Liver (tissue), 9 donors: Measurements from ENCODE around the gene FOXN3. TPM values are rescaled to one million over a fixed set of nuclear protein-coding genes. Genes with fewer than 3 reads are reported as not detected.

Experiments
- DNase-seq: peaks from one replicate; pipeline ENCODE4 v3.0.0-alpha.2; 2017; ENCODE audit warnings: low spot score
- H3K27ac ChIP-seq, 2 donors: one replicate each; pipeline ENCODE4 v1.7.0; 2013; ENCODE audit warnings: inconsistent platforms in 2 of 2, low read length in 2 of 2, control low read depth in 1 of 2, low read depth in 1 of 2, mild to moderate bottlenecking in 1 of 2
- H3K27me3 ChIP-seq, 4 donors: one replicate each; pipeline versions ENCODE4 v1.6.1 to v1.7.0; 2013; ENCODE audit warnings: low read length in 3 of 4, inconsistent platforms in 1 of 4, mild to moderate bottlenecking in 1 of 4, moderate library complexity in 1 of 4; ENCODE audit not compliant: control insufficient read depth in 4 of 4, insufficient read depth in 4 of 4
- H3K36me3 ChIP-seq, 4 donors: one replicate each; pipeline versions ENCODE4 v1.6.1 to v1.7.0; 2013; ENCODE audit warnings: low read length in 3 of 4, mild to moderate bottlenecking in 3 of 4, low read depth in 1 of 4, moderate library complexity in 1 of 4; ENCODE audit not compliant: control insufficient read depth in 4 of 4, insufficient read depth in 3 of 4
- H3K4me1 ChIP-seq, 4 donors: one replicate each; pipeline versions ENCODE4 v1.6.1 to v1.7.0; 2013; ENCODE audit warnings: low read length in 3 of 4, mild to moderate bottlenecking in 3 of 4, moderate library complexity in 1 of 4; ENCODE audit not compliant: control insufficient read depth in 4 of 4, insufficient read depth in 4 of 4
- H3K4me3 ChIP-seq, 3 donors: one replicate each; pipeline versions ENCODE4 v1.6.1 to v1.7.0; 2013; ENCODE audit warnings: low read length in 3 of 3, control low read depth in 1 of 3, low read depth in 1 of 3, mild to moderate bottlenecking in 1 of 3
- H3K9ac ChIP-seq, 2 donors: one replicate each; pipeline ENCODE4 v1.7.0; 2013; ENCODE audit warnings: low read length in 2 of 2, mild to moderate bottlenecking in 2 of 2, moderate library complexity in 2 of 2, control low read depth in 1 of 2, low read depth in 1 of 2
- H3K9me3 ChIP-seq, 4 donors: one replicate each; pipeline versions ENCODE4 v1.6.1 to v1.7.0; 2013; ENCODE audit warnings: low read length in 3 of 4; ENCODE audit not compliant: control insufficient read depth in 4 of 4
- EGR1 ChIP-seq, 2 donors: IDR thresholded peaks; 2 replicates each; pipeline ENCODE4 v1.6.1; 2016 to 2018; ENCODE audit warnings: antibody characterized with exemption in 2 of 2, low read depth in 2 of 2
- FOXA1 ChIP-seq: IDR thresholded peaks from 2 replicates; pipeline ENCODE4 v1.6.1; 2016; ENCODE audit warnings: antibody characterized with exemption
- FOXA2 ChIP-seq: IDR thresholded peaks from 2 replicates; pipeline ENCODE4 v1.6.1; 2016; ENCODE audit warnings: antibody characterized with exemption
- GABPA ChIP-seq, 2 donors: IDR thresholded peaks in 1 of 2; conservative IDR thresholded peaks in 1 of 2; 2 replicates each; pipeline ENCODE4 v1.6.1; 2016; ENCODE audit warnings: antibody characterized with exemption in 2 of 2, mild to moderate bottlenecking in 1 of 2, moderate library complexity in 1 of 2
- HNF4A ChIP-seq, 2 donors: conservative IDR thresholded peaks; 2 replicates each; pipeline ENCODE4 v1.6.1; 2016; ENCODE audit warnings: antibody characterized with exemption in 2 of 2, mild to moderate bottlenecking in 2 of 2
- JUND ChIP-seq, 2 donors: IDR thresholded peaks; 2 replicates each; pipeline ENCODE4 v1.6.1; 2016; ENCODE audit warnings: antibody characterized with exemption in 2 of 2
- MAX ChIP-seq: IDR thresholded peaks from 2 replicates; pipeline ENCODE4 v1.6.1; 2016; ENCODE audit warnings: antibody characterized with exemption
- NR2F2 ChIP-seq: IDR thresholded peaks from 2 replicates; pipeline ENCODE4 v1.6.1; 2016; ENCODE audit warnings: antibody characterized with exemption
- RAD21 ChIP-seq, 2 donors: IDR thresholded peaks; 2 replicates each; pipeline ENCODE4 v1.6.1; 2016; ENCODE audit warnings: antibody characterized with exemption in 2 of 2, mild to moderate bottlenecking in 2 of 2
- REST ChIP-seq: IDR thresholded peaks from 2 replicates; pipeline ENCODE4 v1.6.1; 2016; ENCODE audit warnings: antibody characterized with exemption, mild to moderate bottlenecking
- TAF1 ChIP-seq: conservative IDR thresholded peaks from 2 replicates; pipeline ENCODE4 v1.6.1; 2016; ENCODE audit warnings: antibody characterized with exemption, mild to moderate bottlenecking
- YY1 ChIP-seq: IDR thresholded peaks from 2 replicates; pipeline ENCODE4 v1.6.1; 2016; ENCODE audit warnings: antibody characterized with exemption, mild to moderate bottlenecking
- WGBS: extraction: QIAGEN DNeasy Blood & Tissue Kit; methylation state at CpG from one replicate; pipeline ENCODE4 v1.1.7; 2013; 5-methylcytosine and 5-hydroxymethylcytosine counted together
- polyA plus RNA-seq, 2 donors: library from polyadenylated mRNA; stranded (reverse) in 1 of 2; unstranded in 1 of 2; fragments of 200-250 nt in 1 of 2; fragments of >200 nt in 1 of 2; fragmentation: Nextera tagmentation in 1 of 2; extraction: Ambion mirVana in 1 of 2; gene quantifications; one replicate each; pipeline versions ENCODE4 v1.2.1 to v1.2.3, GENCODE V29; 2013 to 2015
- total RNA-seq, 2 donors: library from RNA; depleted of rRNA; stranded (reverse); fragments of >200 nt; gene quantifications; one replicate each; pipeline ENCODE4 v1.2.3, GENCODE V29; 2014
- TF ChIP-seq, protein P1 (sequence below): IDR thresholded peaks from 2 replicates; pipeline ENCODE4 v1.6.1; 2016; ENCODE audit warnings: antibody characterized with exemption
- donor health status: healthy.
- donor health status: healthy.
- donor health status: healthy.
- donor health status: healthy.
- donor health status: healthy.

The FOXN3 gene
- total and polyA plus RNA-seq, 4 donors, result 17.8 to 44.8 (median 35.3) TPM

- 84% methylated on average over 6 of the region's 6 CpGs for WGBS
- no peak for DNase-seq
- Histone ChIP-seq H3K4me1 (peaks cover 8 to 36% (median 24%) of the 10 kb centered on the region in 4 donors), H3K4me3 (no peak overlapping the region), H3K36me3 (no peaks in the 10 kb centered on the region), H3K27me3 (no peaks in the 10 kb centered on the region), H3K27ac (no peak overlapping the region), H3K9me3 (no peaks in the 10 kb centered on the region), H3K9ac (no peak overlapping the region)
- no peak for TF ChIP-seq MAX
- TF ChIP-seq REST, result no peak
- no peak for TF ChIP-seq NR2F2
- TF ChIP-seq JUND (IDR thresholded peaks at IDR 0.05), result no peak
- TF ChIP-seq FOXA2, result no peak
- TF ChIP-seq, protein P1, sequence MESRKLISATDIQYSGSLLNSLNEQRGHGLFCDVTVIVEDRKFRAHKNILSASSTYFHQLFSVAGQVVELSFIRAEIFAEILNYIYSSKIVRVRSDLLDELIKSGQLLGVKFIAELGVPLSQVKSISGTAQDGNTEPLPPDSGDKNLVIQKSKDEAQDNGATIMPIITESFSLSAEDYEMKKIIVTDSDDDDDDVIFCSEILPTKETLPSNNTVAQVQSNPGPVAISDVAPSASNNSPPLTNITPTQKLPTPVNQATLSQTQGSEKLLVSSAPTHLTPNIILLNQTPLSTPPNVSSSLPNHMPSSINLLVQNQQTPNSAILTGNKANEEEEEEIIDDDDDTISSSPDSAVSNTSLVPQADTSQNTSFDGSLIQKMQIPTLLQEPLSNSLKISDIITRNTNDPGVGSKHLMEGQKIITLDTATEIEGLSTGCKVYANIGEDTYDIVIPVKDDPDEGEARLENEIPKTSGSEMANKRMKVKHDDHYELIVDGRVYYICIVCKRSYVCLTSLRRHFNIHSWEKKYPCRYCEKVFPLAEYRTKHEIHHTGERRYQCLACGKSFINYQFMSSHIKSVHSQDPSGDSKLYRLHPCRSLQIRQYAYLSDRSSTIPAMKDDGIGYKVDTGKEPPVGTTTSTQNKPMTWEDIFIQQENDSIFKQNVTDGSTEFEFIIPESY, result no peak
- no peak for TF ChIP-seq YY1
- no peak for TF ChIP-seq RAD21 (IDR thresholded peaks at IDR 0.05)
Observed at GRCh38 chr14:89425931-89426330, 8.9 kb upstream of the FOXN3 start.

DNA sequence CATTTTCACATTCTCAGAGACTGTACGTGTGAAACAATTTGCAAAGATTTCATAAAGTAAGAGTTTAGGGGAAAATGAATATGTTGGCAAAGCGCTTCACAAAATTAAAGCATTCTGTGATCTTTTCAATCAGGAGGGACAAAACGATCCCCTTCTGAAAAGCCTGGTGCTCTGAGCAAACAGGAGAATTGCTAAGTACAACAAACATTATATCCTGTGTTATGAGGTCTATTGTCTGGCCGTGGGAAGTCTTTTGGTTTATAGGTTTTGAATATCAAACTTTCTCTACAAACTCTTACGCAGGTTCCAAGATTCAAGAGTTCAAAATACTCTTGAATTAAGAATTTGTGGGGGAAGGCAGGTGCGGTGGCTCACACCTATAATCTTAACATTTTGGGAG is 7.2 kb upstream of the FOXN3 start:
- H3K36me3 ChIP-seq, result no peaks in the 10 kb centered on the region
- H3K4me1 ChIP-seq, result peaks cover 8 to 34% (median 21%) of the 10 kb centered on the region in 4 donors
- no peaks in the 10 kb centered on the region for H3K27me3 ChIP-seq
- TF ChIP-seq YY1, result no peak
- TF ChIP-seq HNF4A (conservative IDR thresholded peaks at IDR 0.05), result no peak
- no peak for TF ChIP-seq TAF1
- no peak for TF ChIP-seq FOXA1
- no peak for TF ChIP-seq JUND (IDR thresholded peaks at IDR 0.05)
- no peak for TF ChIP-seq MAX
- TF ChIP-seq, protein P1, result no peak
- no peak for TF ChIP-seq GABPA (IDR thresholded peaks at IDR 0.05 in 1 of 2, conservative IDR thresholded peaks at IDR 0.05 in 1 of 2)
- no peak for TF ChIP-seq REST
- TF ChIP-seq EGR1 (IDR thresholded peaks at IDR 0.05; ENCODE audit: low read depth in 2 of 2), result no peak
- H3K4me3 ChIP-seq, result no peak overlapping the region
- 87% methylated on average over 6 of the region's 6 CpGs for WGBS
- H3K9me3 ChIP-seq, result no peaks in the 10 kb centered on the region
- DNase-seq, result no peak
- H3K9ac ChIP-seq, result no peak overlapping the region
- no peak overlapping the region for H3K27ac ChIP-seq
